Mesothelial cell of epicardium (in vitro differentiated cells): ENCODE results near the gene ZNF764. TPM values are rescaled to one million over a fixed set of nuclear protein-coding genes. Genes with fewer than 3 reads are reported as not detected.

Experiments
- DNase-seq, 2 experiments: peaks; one replicate each; pipeline ENCODE4 v3.0.0; 2021; ENCODE audit warnings: low spot score in 2 of 2; ENCODE audit not compliant: unreplicated experiment in 2 of 2
- H3K27ac Mint-ChIP-seq: 2 replicates; pipeline ENCODE4 v1.8.0; 2021; ENCODE audit warnings: mixed read lengths
- H3K27me3 Mint-ChIP-seq: 2 replicates; pipeline ENCODE4 v1.8.0; 2021; ENCODE audit warnings: low read depth, mixed read lengths
- H3K36me3 Mint-ChIP-seq: 2 replicates; pipeline ENCODE4 v1.8.0; 2021; ENCODE audit warnings: mixed read lengths
- H3K4me1 Mint-ChIP-seq: 2 replicates; pipeline ENCODE4 v1.8.0; 2021; ENCODE audit warnings: mixed read lengths
- H3K4me3 Mint-ChIP-seq: 2 replicates; pipeline ENCODE4 v1.8.0; 2021; ENCODE audit warnings: mild to moderate bottlenecking, moderate library complexity, mixed read lengths
- H3K9me3 Mint-ChIP-seq: 2 replicates; pipeline ENCODE4 v1.8.0; 2021; ENCODE audit warnings: mixed read lengths
- CTCF ChIP-seq: fragments of 200-600 bp; sonication (generic); IDR thresholded peaks from one replicate; pipeline ENCODE4 v1.5.0; 2021; ENCODE audit warnings: antibody characterized with exemption; ENCODE audit not compliant: unreplicated experiment
- total RNA-seq: library from RNA; stranded (reverse); gene quantifications from 3 replicates; pipeline ENCODE4 v1.2.1, GENCODE V29; 2021

Gene ZNF764
- total RNA-seq, 1 donor from 2014 or later: 18.2 TPM

GRCh38 chr16:30562021-30562420 lies 3.8 kb upstream of the ZNF764 start:
- Mint-ChIP-seq H3K9me3 (no peaks in the 10 kb centered on the region), H3K27ac (no peak overlapping the region), H3K27me3 (no peaks in the 10 kb centered on the region), H3K36me3 (no peaks in the 10 kb centered on the region), H3K4me1 (peaks cover 19% of the 10 kb centered on the region), H3K4me3 (no peak overlapping the region)
- TF ChIP-seq CTCF: no peak
- DNase-seq: no peak

GRCh38 chr16:30561089-30561816 lies 3.1 kb upstream of the ZNF764 start:
- no peak for TF ChIP-seq CTCF
- peak overlapping the region; percentile 37 for H3K27ac Mint-ChIP-seq
- H3K4me3 Mint-ChIP-seq: peak overlapping the region; percentile 36
- peaks cover 20% of the 10 kb centered on the region for H3K4me1 Mint-ChIP-seq
- peaks cover 1% of the 10 kb centered on the region for H3K36me3 Mint-ChIP-seq
- DNase-seq: no peak
- H3K27me3 Mint-ChIP-seq: no peaks in the 10 kb centered on the region
- H3K9me3 Mint-ChIP-seq: no peaks in the 10 kb centered on the region

- no peak for TF ChIP-seq CTCF
Observed at GRCh38 chr16:30559690-30560089, 1.5 kb upstream of the ZNF764 start.

GRCh38 chr16:30558789-30559377 lies 709 bp upstream of the ZNF764 start:
- Mint-ChIP-seq H3K4me1 (peaks cover 24% of the 10 kb centered on the region), H3K36me3 (peaks cover 10% of the 10 kb centered on the region), H3K27me3 (no peaks in the 10 kb centered on the region), H3K9me3 (no peaks in the 10 kb centered on the region), H3K4me3 (peak overlapping the region; percentile 80), H3K27ac (peak overlapping the region; percentile 90)
- no peak for DNase-seq
- no peak for TF ChIP-seq CTCF

More at GRCh38 chr16:30559690-30560089, 1.5 kb upstream of the ZNF764 start:
- Mint-ChIP-seq H3K36me3 (peaks cover 5% of the 10 kb centered on the region), H3K4me1 (peaks cover 24% of the 10 kb centered on the region), H3K27ac (peak overlapping the region; percentile 80), H3K27me3 (no peaks in the 10 kb centered on the region), H3K4me3 (peak overlapping the region; percentile 34), H3K9me3 (no peaks in the 10 kb centered on the region)
- no peak for DNase-seq

GRCh38 chr16:30557707-30557956 lies 542 bp downstream of the ZNF764 start:
- Mint-ChIP-seq H3K27me3 (no peaks in the 10 kb centered on the region), H3K9me3 (no peaks in the 10 kb centered on the region), H3K27ac (peak overlapping the region; percentile 85), H3K36me3 (peaks cover 21% of the 10 kb centered on the region), H3K4me3 (peak overlapping the region; percentile 80), H3K4me1 (peaks cover 24% of the 10 kb centered on the region)
- DNase-seq: no peak
- no peak for TF ChIP-seq CTCF
